Stimulated activated CD8-positive, alpha-beta memory T cell treated with anti-CD3 and anti-CD28 coated beads, Interleukin-15, amount 100 ng/mL, for 4 hours (primary cell): Measurements from ENCODE around the gene S100A14.

Experiments
- DNase-seq, 2 donors: peaks; one replicate each; pipeline ENCODE4 v3.0.0-alpha.2; 2020; ENCODE audit warnings: low read depth in 2 of 2

Gene S100A14

GRCh38 chr1:153639280-153639679 lies 23.2 kb upstream of the S100A14 start:
- DNase-seq = no peak

GRCh38 chr1:153638261-153638660 lies 22.1 kb upstream of the S100A14 start:
- DNase-seq = no peak

GRCh38 chr1:153636312-153636711 lies 20.2 kb upstream of the S100A14 start:
- DNase-seq = no peak

GRCh38 chr1:153635872-153636271 lies 19.7 kb upstream of the S100A14 start:
- no peak for DNase-seq

- peak; percentile 91 to 94 for DNase-seq
Measured at GRCh38 chr1:153633754-153634665, 17.9 kb upstream of the S100A14 start, which contains the start of gene CHTOP. Gene CHTOP, plus strand, starts transcription at chr1:153634066. Its CDS starts 2,523 bp downstream, at chr1:153636589.

- DNase-seq = no peak
Measured at GRCh38 chr1:153633161-153633753, 17.1 kb upstream of the S100A14 start.

DNA sequence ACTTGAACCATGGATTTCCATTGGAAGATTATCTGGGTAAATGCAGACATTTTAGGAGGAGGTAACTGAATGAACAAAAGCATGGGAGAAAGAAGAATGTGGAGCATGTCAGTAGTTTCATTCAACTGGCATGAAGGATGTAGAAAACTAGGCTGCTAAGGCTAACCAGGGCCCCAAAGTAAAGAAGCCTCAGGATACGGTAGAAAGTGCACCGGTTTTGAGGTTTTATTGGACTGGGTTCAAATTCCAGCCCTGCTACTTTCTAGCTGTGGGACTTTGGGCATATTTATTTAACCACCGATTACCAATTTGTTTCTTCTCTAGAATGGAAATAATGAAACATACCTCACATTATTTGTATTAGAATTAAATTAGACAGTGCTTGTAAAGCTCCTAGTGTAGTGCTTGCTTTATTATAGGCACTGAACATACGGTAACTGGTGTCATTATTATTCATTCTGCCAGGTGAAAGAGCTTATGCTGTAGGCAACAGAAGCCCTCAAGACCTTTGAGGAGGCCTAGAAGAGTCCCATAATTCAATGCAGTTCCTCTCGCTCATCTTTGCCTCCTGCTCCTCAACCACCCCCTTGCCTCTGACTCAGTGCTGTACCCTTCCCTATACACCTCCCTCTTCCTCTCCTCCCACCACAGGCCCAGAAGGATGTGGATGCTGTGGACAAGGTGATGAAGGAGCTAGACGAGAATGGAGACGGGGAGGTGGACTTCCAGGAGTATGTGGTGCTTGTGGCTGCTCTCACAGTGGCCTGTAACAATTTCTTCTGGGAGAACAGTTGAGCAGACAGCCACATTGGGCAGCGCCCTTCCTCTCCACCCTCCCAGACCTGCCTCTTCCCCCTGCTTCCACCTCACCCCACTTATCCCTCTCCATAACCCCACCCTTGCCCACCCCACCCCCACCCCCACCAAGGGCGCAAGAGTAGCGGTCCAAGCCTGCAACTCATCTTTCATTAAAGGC lies 15.2 kb upstream of the S100A14 start:
- no peak for DNase-seq

DNA sequence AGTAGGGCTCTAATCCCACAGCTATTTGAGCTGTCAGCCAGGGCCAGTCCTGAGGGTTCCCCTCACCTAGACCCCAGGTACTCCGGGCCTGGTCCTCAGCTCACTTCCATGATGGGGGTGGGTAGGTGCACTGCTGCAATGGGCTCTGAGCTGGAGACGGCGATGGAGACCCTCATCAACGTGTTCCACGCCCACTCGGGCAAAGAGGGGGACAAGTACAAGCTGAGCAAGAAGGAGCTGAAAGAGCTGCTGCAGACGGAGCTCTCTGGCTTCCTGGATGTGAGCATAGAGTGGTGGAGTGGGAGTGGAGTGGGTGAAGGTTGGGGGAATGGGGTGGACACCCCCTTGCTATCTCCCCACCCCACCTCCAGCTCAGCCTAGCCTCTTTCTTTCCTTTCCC lies 14.3 kb upstream of the S100A14 start:
- no peak for DNase-seq

- DNase-seq = no peak
Measured at GRCh38 chr1:153629971-153630370, 13.8 kb upstream of the S100A14 start.

DNA sequence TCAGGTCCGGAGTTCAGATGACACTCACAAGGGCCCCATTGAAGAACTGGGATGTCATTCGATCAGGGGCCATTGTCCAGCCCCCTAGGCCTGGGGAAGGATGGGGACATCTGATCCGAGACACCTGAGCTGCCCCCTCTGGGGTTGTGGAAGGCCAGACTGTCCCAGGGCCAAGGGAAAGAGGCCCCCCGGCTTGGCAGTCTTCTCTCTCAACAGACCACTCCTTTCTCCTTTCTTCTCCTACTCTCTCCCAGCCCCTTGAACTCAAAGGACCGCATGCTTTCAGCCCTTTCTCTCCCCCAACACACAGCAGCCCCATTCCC lies 13.2 kb upstream of the S100A14 start:
- DNase-seq = no peak

DNA sequence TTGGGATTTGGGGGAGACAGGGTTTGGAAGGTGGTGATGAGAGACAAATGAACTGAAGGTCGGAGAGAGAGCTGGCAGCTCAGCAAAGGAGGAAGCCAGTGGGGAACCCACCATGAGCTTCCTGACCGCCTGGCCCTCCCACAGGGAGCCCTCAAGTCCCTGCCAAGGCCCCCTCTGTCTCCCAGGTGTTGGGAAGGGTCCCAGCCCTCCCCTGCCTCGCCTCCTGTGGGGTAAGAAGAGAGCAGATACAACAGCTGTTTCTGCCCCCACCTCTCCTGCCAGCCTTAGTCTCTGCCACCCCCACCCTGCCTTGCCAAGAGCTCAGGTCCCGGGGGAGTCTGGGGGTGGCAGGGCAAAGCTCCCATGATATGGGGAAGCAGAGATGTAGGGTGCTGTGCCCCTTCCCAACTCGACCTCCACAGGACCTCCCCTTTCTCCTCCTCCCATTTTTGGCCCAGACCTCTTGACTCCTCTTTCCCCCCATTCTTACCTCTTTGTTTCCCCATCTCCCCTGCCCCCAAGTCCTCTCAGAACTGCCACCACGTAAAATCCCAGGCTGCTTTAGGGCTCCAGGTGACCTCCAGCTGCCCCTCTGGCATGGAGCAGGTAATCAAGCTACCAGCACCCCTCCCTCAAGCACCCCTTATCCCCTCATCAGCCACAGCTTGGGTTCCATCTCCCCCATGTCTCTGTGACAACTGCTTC lies 12.7 kb upstream of the S100A14 start:
- no peak for DNase-seq

DNA sequence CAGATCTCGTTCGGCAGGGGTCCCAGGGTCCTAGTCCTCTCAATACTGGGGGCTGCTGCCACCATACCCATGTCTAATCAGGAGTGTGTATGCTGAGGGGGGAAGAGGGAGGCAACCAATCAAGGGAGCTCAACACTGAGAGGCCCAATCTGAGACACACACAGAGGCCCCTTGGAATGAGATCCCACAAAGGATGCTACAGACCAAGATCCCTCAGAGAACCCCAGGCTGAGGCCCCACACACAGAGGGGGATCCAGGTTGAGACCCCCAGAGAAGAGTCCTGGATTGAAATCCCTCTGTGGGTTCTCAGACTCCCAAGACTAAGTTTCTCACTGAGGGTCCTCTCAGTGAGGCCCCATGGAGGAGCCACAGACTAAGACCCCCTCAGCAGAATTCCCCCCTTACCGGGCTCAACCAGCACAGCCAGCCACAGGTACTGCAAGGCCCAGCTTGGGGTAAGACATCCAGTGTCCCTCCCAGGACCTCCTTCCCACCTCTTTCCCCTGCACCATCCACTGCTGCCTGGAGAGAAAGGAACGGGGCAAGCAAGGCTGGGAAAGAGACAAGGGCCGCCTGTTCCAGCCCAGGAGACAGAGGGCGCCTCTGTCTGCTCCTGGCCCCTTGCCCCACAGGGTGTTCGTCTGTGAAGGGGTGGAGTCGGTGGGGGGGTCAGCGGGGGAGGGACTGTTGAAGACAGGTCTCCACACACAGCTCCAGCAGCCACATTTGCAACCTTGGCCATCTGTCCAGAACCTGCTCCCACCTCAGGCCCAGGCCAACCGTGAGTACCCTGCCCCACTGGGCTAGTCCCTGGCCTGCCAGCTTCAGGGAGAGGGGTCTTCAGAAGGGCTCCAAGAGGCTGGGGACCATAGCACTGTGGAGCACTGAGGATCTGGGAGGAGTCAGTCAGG lies 11.8 kb upstream of the S100A14 start, which contains the start of gene S100A1:
S100A1 (plus strand) TSS at position 720 of the 912 bp plus-strand sequence. CDS start 2,088 bp downstream, outside the sequence.
- no peak for DNase-seq

DNA sequence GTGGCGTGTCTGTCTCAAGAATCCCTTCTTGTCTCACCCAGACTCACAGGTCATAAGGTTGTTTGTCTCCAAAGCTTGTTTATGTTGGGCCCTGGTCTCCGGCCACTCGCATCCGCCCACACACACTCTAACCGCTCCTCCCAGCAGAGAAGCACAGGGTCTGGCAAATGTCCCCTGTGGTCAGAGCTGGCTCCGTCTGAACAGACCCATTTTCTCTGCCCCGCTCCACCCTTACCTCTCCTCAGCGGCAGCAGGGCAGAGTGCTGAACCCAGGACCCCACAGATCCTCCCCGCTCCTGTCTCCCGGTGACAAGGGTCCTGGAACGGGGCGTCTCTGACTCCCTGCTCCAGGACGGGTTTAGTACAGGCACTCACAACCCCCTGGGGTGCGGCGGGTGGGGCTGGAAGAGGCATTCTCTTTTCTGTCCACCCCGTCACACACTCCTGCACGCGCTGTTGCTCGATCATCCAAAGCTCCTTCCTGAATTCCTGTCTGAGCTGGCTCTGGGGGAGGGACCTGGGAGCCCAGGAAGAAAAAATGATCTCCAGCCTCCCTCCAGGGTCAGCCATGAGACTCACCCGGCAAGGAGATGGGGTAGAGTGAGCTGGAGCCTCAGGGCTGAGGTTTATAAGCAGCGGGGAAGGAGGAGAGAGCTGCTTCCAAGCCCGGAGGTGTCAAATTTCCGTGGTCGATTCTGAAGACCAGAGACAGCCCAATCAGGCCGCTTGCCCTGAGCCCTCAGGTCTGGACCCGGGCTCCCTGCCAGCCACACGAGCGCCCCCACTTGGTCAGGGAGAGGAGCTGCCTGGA lies 11.0 kb upstream of the S100A14 start, which contains the start of gene S100A13:
S100A13 (minus strand) TSS at position 602 of the 811 bp plus-strand sequence. CDS start 1,033 bp downstream, outside the sequence.
- no peak for DNase-seq

- DNase-seq = no peak
Measured at GRCh38 chr1:153626477-153626903, 10.4 kb upstream of the S100A14 start.

- no peak for DNase-seq
Measured at GRCh38 chr1:153624965-153625611, 9.0 kb upstream of the S100A14 start.

- no peak for DNase-seq
Measured at GRCh38 chr1:153623101-153623500, 7.0 kb upstream of the S100A14 start.

- DNase-seq = no peak
Measured at GRCh38 chr1:153619171-153619570, 3.0 kb upstream of the S100A14 start.

GRCh38 chr1:153617663-153618062 lies 1.5 kb upstream of the S100A14 start:
- DNase-seq = peak in 1 of 2 donors; percentile 44

DNA sequence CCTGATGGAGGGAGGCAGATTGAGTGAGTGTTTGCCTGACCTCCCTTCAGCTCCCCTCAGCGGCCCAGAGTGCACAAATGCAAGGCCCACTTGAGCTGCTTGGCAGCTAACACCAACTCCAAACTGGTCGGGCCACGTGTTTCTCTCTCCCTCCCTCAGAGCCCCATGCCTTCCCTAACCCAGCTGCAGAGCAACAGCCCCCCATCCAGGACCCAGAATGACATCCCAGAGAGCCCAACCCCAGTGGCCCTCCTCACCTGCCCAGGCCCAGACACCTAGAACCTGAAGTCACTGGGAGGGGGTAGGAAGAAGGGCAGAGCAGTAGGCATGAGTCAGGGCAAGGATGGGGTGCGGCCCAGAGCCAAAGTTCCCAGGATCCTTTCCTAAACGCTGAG lies 789 bp upstream of the S100A14 start:
- DNase-seq = no peak
